ENCODE data around the gene ITSN1.
"Not testable (repeated sequence)": the region's sequence is repeated elsewhere in the genome, so short reads cannot be mapped to it uniquely, and the experiment has no call there.

Gene ITSN1

GRCh38 chr21:33901412-33902288 lies 259.3 kb downstream of the ITSN1 start:
- DNase-seq = no peak

GRCh38 chr21:33902349-33902748 lies 260.0 kb downstream of the ITSN1 start:
- no peak for DNase-seq

GRCh38 chr21:33904041-33904440 lies 261.7 kb downstream of the ITSN1 start:
- DNase-seq = no peak

GRCh38 chr21:33908760-33909159 lies 266.5 kb downstream of the ITSN1 start:
- DNase-seq = peak; percentile 68 to 72

- DNase-seq = no peak
These were observed 267.5 kb downstream of the ITSN1 start for GRCh38 chr21:33909756-33910155.

- no peak for DNase-seq
These were observed 271.9 kb downstream of the ITSN1 start for GRCh38 chr21:33914188-33914587.

GRCh38 chr21:33915368-33916199 lies 273.3 kb downstream of the ITSN1 start, which contains the start of gene ATP5PO:
ATP5PO (minus strand) TSS chr21:33915804; CDS start chr21:33915763, 41 bp downstream.
- peak; percentile 97 to 98 for DNase-seq

GRCh38 chr21:33916200-33916567 lies 273.9 kb downstream of the ITSN1 start:
- no peak for DNase-seq

GRCh38 chr21:33917421-33917820 lies 275.1 kb downstream of the ITSN1 start:
- no peak for DNase-seq

GRCh38 chr21:33924079-33924765 lies 281.9 kb downstream of the ITSN1 start:
- peak; percentile 92 to 96 for DNase-seq

GRCh38 chr21:33924766-33925100 lies 282.4 kb downstream of the ITSN1 start:
- DNase-seq = no peak

GRCh38 chr21:33926248-33926647 lies 283.9 kb downstream of the ITSN1 start:
- DNase-seq = not testable (repeated sequence)

GRCh38 chr21:33931052-33931798 lies 288.9 kb downstream of the ITSN1 start:
- DNase-seq = peak; percentile 76 to 78

- peak; percentile 49 to 50 for DNase-seq
These were observed 289.6 kb downstream of the ITSN1 start for GRCh38 chr21:33931799-33932390.

- no peak for DNase-seq
These were observed 290.4 kb downstream of the ITSN1 start for GRCh38 chr21:33932731-33933130.

- peak in 1 of 2 experiments; percentile 41 for DNase-seq
These were observed 294.2 kb downstream of the ITSN1 start for GRCh38 chr21:33936301-33937038.

GRCh38 chr21:33937146-33937545 lies 294.8 kb downstream of the ITSN1 start:
- DNase-seq = peak; percentile 42 to 44

GRCh38 chr21:33937931-33938339 lies 295.6 kb downstream of the ITSN1 start:
- peak; percentile 44 to 53 for DNase-seq

- DNase-seq = no peak
These were observed 296.1 kb downstream of the ITSN1 start for GRCh38 chr21:33938381-33938780.

- no peak for DNase-seq
These were observed 296.9 kb downstream of the ITSN1 start for GRCh38 chr21:33939226-33939625.

- no peak for DNase-seq
These were observed 298.0 kb downstream of the ITSN1 start for GRCh38 chr21:33940164-33940880.

Data from activated T-cell treated with anti-CD3 and anti-CD28 coated beads, Interleukin-2, amount 50 U/mL, for 48 hours (primary cell).